HepG2 (cell line): ENCODE data around the gene HMG20B. TPM values are rescaled to one million over a fixed set of nuclear protein-coding genes. Genes with fewer than 3 reads are reported as not detected.
A peak's percentile ranks its signal among the peaks of the same experiment; 100 is the strongest.

Source experiments
- ATAC-seq: fragments of 200-7000 bp; cut with Tn5 transposase; 3 replicates; pipeline ENCODE4 v1.9.1; 2020; ENCODE audit warnings: mild to moderate bottlenecking, moderate library complexity
- BruUV-seq: library from RNA; stranded (reverse); fragments of 400-500 nt; replicated peaks from 2 replicates; lab custom pipeline; 2021; lab: Mats Ljungman, UMichigan
- CTCF ChIA-PET: fragments of 300-600 bp; formaldehyde crosslinking; extraction: SDS; loops from one replicate; lab custom pipeline; 2021; ENCODE audit warnings: low total read pairs, inconsistent platforms, low intra/inter-chr PET ratio; lab: Yijun Ruan, JAX
- POLR2A ChIA-PET: fragments of 350-600 bp; sonication (Branson Sonifier 250); formaldehyde crosslinking; loops from one replicate; lab custom pipeline; 2020; ENCODE audit warnings: antibody characterized with exemption, inconsistent platforms; lab: Yijun Ruan, JAX
- DNase-seq: peaks from one replicate; pipeline ENCODE4 v3.0.0-alpha.2; 2015; ENCODE audit warnings: low spot score
- FAIRE-seq: peaks from 3 replicates; lab custom pipeline; 2011; peaks lifted over from hg19 to GRCh38; lab: Jason Lieb, UNC
- H2AFZ ChIP-seq: one replicate; pipeline ENCODE4 v1.6.1; 2011; ENCODE audit warnings: low read length, inconsistent platforms
- H3K27ac ChIP-seq: fragments of 300-600 bp; 3 replicates; pipeline ENCODE4 v1.8.0; 2011; ENCODE audit warnings: mixed run types, mild to moderate bottlenecking, mixed read lengths, low read length, inconsistent platforms; ENCODE audit not compliant: insufficient read depth; ENCODE audit errors: extremely low read length
- H3K27me3 ChIP-seq, 2 experiments: fragments of 200-600 bp in 1 of 2; 2 replicates in 1 of 2; 3 replicates in 1 of 2; pipeline versions ENCODE4 v1.6.0 to v1.8.0; 2011; ENCODE audit warnings: low read length in 2 of 2, mild to moderate bottlenecking in 2 of 2, moderate library complexity in 2 of 2, inconsistent platforms in 1 of 2; ENCODE audit not compliant: insufficient read depth in 2 of 2, control insufficient read depth in 1 of 2
- H3K36me3 ChIP-seq, 2 experiments: fragments of 200-600 bp in 1 of 2; replicated peaks in 1 of 2; 2 replicates in 1 of 2; 3 replicates in 1 of 2; pipeline versions ENCODE4 v1.5.1 to v1.8.0; 2011; ENCODE audit warnings: low read length in 2 of 2, inconsistent platforms in 1 of 2; ENCODE audit not compliant: insufficient read depth in 2 of 2, control insufficient read depth in 1 of 2
- H3K4me1 ChIP-seq: 2 replicates; pipeline ENCODE4 v1.5.1; 2012; ENCODE audit warnings: low read length, inconsistent platforms; ENCODE audit not compliant: insufficient read depth
- H3K4me2 ChIP-seq: 2 replicates; pipeline ENCODE4 v1.6.0; 2011; ENCODE audit warnings: low read depth, low read length, inconsistent platforms
- H3K4me3 ChIP-seq, 3 experiments: fragments of 200-600 bp in 1 of 3; sonication (generic), shearing (Covaris generic) in 1 of 3; replicated peaks in 1 of 3; 2 replicates each; pipeline ENCODE4 v1.5.1; 2011 to 2016; ENCODE audit warnings: low read length in 3 of 3, inconsistent platforms in 2 of 3, low read depth in 2 of 3, mild to moderate bottlenecking in 2 of 3, control low read depth in 1 of 3, mixed read lengths in 1 of 3; ENCODE audit not compliant: insufficient read depth in 1 of 3
- H3K79me2 ChIP-seq: one replicate; pipeline ENCODE4 v1.6.1; 2011; ENCODE audit warnings: low read length, inconsistent platforms; ENCODE audit not compliant: insufficient read depth
- H3K9ac ChIP-seq: 2 replicates; pipeline ENCODE4 v1.6.0; 2011; ENCODE audit warnings: mild to moderate bottlenecking, low read depth, low read length, inconsistent platforms; ENCODE audit not compliant: insufficient read depth
- H3K9me3 ChIP-seq: 2 replicates; pipeline ENCODE4 v1.5.1; 2012; ENCODE audit warnings: mild to moderate bottlenecking, low read length
- H4K20me1 ChIP-seq: 2 replicates; pipeline ENCODE4 v1.6.0; 2011; ENCODE audit warnings: inconsistent platforms, mild to moderate bottlenecking, low read length, moderate library complexity; ENCODE audit not compliant: insufficient read depth
- BCL6 ChIP-seq: IDR thresholded peaks from 2 replicates; pipeline ENCODE4 v1.6.1; 2016; ENCODE audit warnings: missing genetic modification reagents, missing compliant biosample characterization
- MTF1 ChIP-seq: sonication (generic); formaldehyde crosslinking; IDR thresholded peaks from 2 replicates; pipeline ENCODE4 v1.5.0; 2020; ENCODE audit warnings: missing genetic modification reagents
- MYC ChIP-seq: sonication (generic); formaldehyde crosslinking; IDR thresholded peaks from 2 replicates; pipeline ENCODE4 v1.9.0; 2021; ENCODE audit warnings: missing genetic modification reagents, borderline replicate concordance
- STAG1 ChIP-seq: sonication (generic); formaldehyde crosslinking; IDR thresholded peaks from 2 replicates; pipeline ENCODE4 v1.4.0; 2020; ENCODE audit warnings: missing genetic modification reagents
- ZNF549 ChIP-seq: sonication (generic); formaldehyde crosslinking; IDR thresholded peaks from 2 replicates; pipeline ENCODE4 v1.5.0; 2020; ENCODE audit warnings: missing genetic modification reagents
- WGBS: methylation state at CpG from one replicate; pipeline ENCODE4 v1.1.6; 2017; ENCODE audit warnings: low lambda C conversion rate; 5-methylcytosine and 5-hydroxymethylcytosine counted together
- in situ Hi-C: cut with HindIII; loops from 2 replicates; pipeline ENCODE4 v1.10.0; 2017; ENCODE audit warnings: low pct_unique_long_range_greater_than_20kb; ENCODE audit not compliant: extremely low pct_ligation_motif_present
- intact Hi-C: fragments of 100-400 bp; cut with micrococcal nuclease; formaldehyde crosslinking; loops from one replicate; pipeline ENCODE4 v1.10.0; 2022; ENCODE audit not compliant: unreplicated experiment
- polyA plus RNA-seq, 8 experiments: library from polyadenylated mRNA; depleted of rRNA in 3 of 8; stranded (reverse) in 7 of 8; unstranded in 1 of 8; fragments of >200 nt; fragmentation: Illumina TruSeq in 4 of 8; extraction: Trizol in 4 of 8; gene quantifications; 2 replicates each; pipeline versions ENCODE4 v1.2.1 to v1.2.3, GENCODE V29; 2011 to 2016; ENCODE audit warnings: low read depth in 4 of 8, missing spikeins in 1 of 8, mixed read lengths in 1 of 8; ENCODE audit not compliant: insufficient read depth in 1 of 8
- total RNA-seq, 5 experiments: library from RNA; depleted of rRNA; stranded (reverse); fragments of >200 nt; fragmentation: Illumina TruSeq; extraction: Trizol; gene quantifications; 2 replicates each; pipeline ENCODE4 v1.2.3, GENCODE V29; 2016; ENCODE audit warnings: low read depth in 1 of 5
- TF ChIP-seq, protein P1 (sequence below): sonication (generic); formaldehyde crosslinking; IDR thresholded peaks from 2 replicates; pipeline ENCODE4 v1.8.0; 2022; ENCODE audit warnings: missing genetic modification reagents, low read depth, mild to moderate bottlenecking, borderline replicate concordance
- TF ChIP-seq, protein P2 (sequence below): sonication (generic); formaldehyde crosslinking; IDR thresholded peaks from 2 replicates; pipeline ENCODE4 v1.5.0; 2020; ENCODE audit warnings: mild to moderate bottlenecking, missing genetic modification reagents, moderate library complexity

HMG20B gene
- total and polyA plus RNA-seq, 2 of the 13 experiments (the other 11 are each of a cell fraction or from before 2014, with no cell fraction given), result 23.9 to 29.2 TPM

DNA sequence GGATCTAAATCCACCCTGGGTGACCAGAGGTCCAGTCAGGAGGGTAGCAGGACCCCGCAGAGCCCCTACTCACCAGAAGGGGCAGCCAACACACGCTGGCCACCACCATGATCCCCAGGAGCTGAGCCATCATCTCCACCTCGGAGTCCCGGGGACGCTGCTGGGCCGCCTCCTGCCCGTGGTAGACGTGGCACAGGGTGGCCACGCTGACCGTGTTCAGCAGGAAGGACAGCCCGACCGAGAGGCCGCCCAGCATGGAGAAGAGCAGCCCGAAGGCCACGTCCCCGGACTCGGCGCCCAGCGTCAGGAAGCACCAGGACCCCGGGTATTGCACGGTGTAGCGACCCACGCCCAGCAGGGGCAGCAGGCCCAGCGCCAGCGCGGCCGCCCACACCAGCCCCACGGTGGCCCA, 27.0 kb downstream of the HMG20B start:
- POLR2A ChIA-PET, result no interaction called here

More for the DNA sequence above, 27.0 kb downstream of the HMG20B start:
- BruUV-seq, result no TSS peak
- in situ Hi-C loops (no loop called here), intact Hi-C loops (no loop called here)
- ATAC-seq, result peak; percentile 80
- FAIRE-seq, result no peak
- no peak overlapping the region for H3K27ac ChIP-seq
- peaks cover 0 to 18% of the 10 kb centered on the region in 2 experiments; a peak in 2 of 5 replicates for H3K27me3 ChIP-seq
- H4K20me1 ChIP-seq, result no peaks in the 10 kb centered on the region
- peaks cover 17% of the 10 kb centered on the region for H3K4me1 ChIP-seq
- no peaks in the 10 kb centered on the region for H3K79me2 ChIP-seq
- H3K9ac ChIP-seq, result no peak overlapping the region
- DNase-seq, result no peak
- WGBS, result 69% methylated on average over 8 of the region's 28 CpGs
- CTCF ChIA-PET, result interaction anchor here (1.7 kb wide), 1 partner anchor 19 kb away, joined by 5 read pairs; no protein-coding TSS in a partner anchor
- TF ChIP-seq MTF1 (CRISPR knock-in tag) (no peak), STAG1 (CRISPR knock-in tag) (peak; percentile 46), MYC (CRISPR knock-in tag) (0 out of 2 replicates have a peak, but pooled peaks have one; percentile 7), ZNF549 (CRISPR knock-in tag) (no peak), BCL6 (CRISPR knock-in tag) (no peak)
- TF ChIP-seq, protein P1, sequence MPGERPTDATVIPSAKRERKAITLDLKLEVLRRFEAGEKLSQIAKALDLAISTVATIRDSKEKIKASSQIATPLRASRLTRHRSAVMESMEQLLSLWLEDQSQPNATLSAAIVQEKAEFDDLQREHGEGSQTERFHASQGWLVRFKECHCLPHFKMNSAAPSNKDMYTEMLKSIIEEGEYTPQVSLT (CRISPR knock-in tag), result no peak
- TF ChIP-seq, protein P2, sequence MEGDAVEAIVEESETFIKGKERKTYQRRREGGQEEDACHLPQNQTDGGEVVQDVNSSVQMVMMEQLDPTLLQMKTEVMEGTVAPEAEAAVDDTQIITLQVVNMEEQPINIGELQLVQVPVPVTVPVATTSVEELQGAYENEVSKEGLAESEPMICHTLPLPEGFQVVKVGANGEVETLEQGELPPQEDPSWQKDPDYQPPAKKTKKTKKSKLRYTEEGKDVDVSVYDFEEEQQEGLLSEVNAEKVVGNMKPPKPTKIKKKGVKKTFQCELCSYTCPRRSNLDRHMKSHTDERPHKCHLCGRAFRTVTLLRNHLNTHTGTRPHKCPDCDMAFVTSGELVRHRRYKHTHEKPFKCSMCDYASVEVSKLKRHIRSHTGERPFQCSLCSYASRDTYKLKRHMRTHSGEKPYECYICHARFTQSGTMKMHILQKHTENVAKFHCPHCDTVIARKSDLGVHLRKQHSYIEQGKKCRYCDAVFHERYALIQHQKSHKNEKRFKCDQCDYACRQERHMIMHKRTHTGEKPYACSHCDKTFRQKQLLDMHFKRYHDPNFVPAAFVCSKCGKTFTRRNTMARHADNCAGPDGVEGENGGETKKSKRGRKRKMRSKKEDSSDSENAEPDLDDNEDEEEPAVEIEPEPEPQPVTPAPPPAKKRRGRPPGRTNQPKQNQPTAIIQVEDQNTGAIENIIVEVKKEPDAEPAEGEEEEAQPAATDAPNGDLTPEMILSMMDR (CRISPR knock-in tag), result peak; percentile 47
- H2AFZ ChIP-seq, result no peak overlapping the region
- no peak overlapping the region for H3K4me3 ChIP-seq
- H3K4me2 ChIP-seq, result no peak overlapping the region
- no peaks in the 10 kb centered on the region for H3K9me3 ChIP-seq
- no peaks in the 10 kb centered on the region for H3K36me3 ChIP-seq
